HT-29 (cell line): ENCODE measurements around the gene KDM4D. TPM values are rescaled to one million over a fixed set of nuclear protein-coding genes. Genes with fewer than 3 reads are reported as not detected.
"Not testable (repeated sequence)": the region's sequence is repeated elsewhere in the genome, so short reads cannot be mapped to it uniquely, and the experiment has no call there.

Experiments
- DNase-seq: peaks from one replicate; pipeline ENCODE4 v3.0.0-alpha.2; 2015; ENCODE audit warnings: low spot score
- total RNA-seq: library from RNA; depleted of rRNA; stranded (reverse); fragments of >200 nt; shearing (Covaris generic); gene quantifications from 2 replicates; pipeline ENCODE4 v1.2.3, GENCODE V29; 2014; rRNA removed

Gene KDM4D
- total RNA-seq: 0.18 and 0.31 TPM in 2 replicates

DNA sequence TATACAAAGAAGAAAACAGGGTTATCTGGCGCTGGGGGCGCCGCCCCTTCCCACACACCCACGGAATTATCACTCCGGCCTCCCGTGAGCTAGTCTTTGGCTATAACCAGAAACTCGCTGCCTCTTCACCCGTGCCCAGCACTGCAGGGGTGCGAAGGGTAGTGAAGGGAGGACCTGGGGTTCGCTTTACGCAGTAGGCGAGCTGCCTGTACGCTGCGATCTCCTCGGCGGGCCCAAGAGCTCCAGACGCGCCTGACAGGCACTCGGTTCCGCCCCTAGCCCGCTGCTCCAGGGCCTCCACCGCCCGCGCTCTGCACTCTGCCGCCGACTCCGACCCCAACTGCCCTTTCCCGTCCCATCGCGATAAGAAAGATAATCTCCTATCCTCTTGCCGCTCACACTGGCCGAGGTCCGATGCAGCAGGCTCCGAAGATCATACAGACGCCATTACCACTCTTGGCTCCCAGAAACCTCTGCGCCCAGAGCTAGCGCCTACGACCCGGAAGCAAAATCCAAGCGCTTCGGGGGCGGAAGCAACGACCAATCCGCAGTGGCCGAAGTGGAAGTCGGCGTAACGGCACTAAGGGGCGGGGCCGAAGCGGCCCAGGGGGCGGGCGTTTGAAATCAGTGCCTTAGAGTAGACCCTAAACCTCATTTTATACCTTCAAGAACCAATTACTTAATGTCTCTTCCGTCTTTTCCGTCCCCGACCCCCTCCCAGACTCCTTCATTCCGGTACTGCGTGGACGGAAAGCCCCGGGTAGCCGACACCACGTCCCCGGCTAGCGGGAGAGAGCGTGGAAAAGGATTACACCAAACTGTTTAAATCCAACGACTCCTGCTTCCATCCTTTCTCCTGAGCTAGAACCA is at the start of gene KDM4D, which contains the start of gene CWC15:
KDM4D (plus strand) TSS at position 611 of the 870 bp plus-strand sequence. CDS start 23,664 bp downstream, outside the sequence.
CWC15 (minus strand) TSS at position 458 of the 870 bp plus-strand sequence. CDS start 1,371 bp downstream, outside the sequence.
- DNase-seq: peak; percentile 97

DNA sequence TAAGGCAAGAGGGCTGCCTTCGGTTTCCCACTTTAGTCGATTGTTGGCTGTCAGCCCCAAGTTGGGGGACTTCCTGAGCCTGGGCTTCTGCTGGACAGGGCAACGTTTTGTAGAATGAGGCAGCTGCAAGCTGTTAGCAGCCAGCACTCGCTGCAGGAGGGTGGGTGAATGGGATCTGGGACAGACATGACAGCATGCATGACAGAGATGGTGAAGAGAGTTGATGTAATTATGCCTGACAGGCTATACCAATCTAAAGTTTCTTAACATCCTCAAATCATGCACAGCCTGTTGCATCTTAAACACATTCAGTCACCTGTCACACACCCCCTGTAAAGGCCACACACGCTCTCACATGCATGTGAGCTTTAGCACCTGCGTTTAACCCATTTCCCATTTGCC is 49.3 kb upstream of the KDM4D start:
- DNase-seq: no peak

DNA sequence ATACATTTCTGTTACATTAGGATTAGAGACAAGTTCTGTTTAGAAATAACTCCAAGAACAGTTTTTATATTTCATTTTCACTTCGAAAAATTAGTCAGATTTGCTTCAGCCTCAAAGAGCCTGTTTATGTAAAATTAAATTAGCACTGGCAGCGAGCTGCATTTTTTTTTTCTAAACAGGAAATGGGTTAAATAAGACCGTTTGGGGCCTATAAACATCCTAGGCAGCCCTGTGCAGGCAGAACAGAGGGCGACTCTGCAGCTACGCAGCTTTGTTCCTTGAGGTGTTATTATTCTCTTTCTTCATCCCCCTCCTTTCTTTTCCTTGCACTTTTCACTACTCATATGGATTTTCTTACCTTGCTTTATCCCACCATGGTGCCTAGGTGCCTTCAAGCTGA is 48.9 kb upstream of the KDM4D start:
- no peak for DNase-seq

DNA sequence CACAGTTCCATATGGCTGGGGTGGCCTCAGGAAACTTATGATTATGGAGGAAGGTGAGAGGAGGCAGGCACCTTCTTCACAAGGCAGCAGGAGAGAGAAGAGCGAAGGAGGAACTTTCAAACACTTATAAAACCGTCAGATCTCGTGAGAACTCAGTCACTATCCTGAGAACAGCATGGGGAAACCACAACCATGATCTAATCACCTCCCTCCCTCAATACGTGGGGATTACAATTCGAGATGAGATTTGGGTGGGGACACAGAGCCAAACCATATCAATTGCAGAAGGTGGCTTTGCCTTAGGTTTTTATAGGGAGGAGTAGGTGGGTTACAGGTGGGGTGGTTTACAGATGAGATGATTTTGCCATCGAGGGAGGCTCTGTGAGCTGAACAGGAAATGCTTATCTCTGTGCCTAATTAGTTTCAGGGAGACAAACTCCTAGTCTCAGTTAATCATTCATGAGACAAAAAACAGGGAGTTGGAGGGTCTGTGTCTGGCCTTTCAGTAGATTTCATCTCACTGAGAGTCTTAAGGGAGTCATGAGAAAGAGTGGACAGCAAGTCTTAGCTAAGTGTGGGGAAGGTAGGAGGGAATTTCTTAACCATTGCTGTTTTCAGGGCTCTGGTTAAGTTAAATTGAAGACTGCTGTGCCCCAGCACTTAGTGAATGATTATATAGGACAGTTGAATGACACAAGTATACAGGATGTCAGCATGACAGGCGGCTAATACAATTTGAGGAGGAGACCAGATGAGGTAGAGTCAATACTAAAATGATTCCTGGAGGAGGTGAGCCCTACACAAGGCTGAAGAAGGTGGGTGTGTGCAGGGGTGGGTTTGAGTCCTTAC is 47.9 kb upstream of the KDM4D start:
- DNase-seq: no peak

DNA sequence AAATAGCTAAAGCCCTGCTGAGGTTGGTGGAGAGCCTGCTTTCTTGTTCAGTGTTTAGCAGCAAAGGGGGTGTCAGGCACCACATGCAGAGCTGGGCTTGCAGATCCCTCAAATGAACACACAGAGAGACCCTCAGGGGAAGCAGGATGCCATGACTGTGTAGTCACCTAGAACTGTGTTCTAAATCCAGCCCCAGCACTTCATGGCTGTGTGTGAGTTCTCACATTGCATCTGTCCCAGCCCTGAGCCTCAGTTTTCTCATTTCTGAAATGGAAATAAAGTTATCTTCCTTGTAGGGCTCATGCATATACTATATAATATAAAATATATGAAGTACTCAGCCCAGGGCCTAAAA is 47.3 kb upstream of the KDM4D start:
- DNase-seq: no peak

DNA sequence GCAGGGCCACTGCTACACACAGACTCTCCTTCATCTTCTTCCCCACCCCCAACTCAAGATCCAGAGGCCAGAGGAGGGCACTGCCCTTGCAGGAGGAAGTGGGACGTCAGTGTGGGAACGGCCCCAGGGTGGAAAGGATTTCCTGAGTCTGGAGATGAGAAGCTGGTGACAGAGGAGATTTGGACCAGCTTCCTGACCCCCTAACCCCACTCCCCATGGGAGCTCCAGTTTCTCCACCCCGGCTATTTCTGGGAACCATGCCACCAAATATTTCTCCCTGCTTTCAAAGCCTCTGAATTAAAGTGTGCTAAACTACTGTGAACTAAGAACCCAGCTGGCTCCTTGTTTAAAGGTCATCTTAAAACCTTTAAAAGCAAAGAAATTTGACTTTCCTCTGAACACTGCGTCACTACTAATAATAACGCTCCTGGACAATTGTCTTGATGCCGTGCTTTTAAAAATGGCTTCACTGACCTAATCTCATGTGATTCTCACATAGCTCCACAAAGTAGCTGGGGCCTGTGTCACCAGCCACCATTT is 46.7 kb upstream of the KDM4D start:
- DNase-seq: no peak

DNA sequence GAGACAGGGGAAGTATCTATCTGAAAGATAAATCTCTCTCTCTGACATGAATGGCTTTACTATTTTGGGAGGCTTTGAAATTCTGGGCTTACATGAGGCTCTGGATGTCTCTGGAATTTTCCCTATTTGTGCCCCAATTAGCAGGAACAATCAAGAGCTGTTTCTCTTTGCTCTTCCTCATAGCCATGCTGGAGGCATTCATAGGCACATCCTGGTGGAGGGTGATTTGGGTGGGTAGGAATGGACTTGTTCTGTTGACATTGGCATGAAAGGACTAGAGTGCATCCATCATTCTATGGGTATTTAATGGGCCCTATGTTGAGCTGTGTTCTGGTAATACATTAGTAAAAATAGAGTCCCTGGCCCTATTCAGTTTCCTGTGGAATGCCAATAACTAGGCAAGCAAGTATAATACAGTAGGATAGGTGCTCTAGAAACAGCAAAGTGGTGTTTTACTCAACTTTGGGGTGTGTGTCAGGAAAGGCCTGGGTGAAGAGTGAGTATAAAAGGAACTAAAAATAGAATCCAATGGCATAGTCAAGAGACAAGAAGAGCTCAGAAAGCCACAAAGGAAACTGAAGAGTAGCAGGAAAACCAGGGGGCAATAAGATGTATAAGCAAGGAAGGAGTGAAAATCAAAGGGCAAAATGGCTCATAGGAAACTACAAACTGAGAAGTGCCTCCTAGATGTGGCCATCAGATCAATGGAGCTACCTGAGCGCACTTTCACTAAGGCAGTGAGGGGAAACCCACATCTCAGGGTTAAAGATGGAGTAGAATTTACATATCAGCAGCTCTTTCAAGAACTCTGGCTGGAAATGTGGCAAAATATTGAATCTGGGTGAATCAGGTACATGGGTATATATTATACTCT is 45.2 kb upstream of the KDM4D start:
- no peak for DNase-seq

DNA sequence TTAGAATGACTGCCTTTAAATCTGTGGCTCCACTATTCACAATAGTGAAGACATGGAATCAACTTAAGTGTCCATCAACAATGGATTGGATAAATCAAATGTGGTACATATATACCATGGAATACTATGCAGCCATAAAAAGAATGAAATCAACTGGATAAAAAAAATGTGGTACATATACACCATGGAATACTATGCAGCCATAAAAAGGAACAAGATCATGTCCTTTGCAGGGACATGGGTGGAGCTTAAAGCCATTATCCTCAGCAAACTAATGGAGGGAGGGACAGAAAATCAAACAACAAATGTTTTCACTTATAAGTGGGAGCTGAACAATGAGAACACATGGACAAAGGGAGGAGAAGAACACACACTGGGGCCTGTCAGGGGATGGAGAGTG is 41.4 kb upstream of the KDM4D start:
- not testable (repeated sequence) for DNase-seq

DNA sequence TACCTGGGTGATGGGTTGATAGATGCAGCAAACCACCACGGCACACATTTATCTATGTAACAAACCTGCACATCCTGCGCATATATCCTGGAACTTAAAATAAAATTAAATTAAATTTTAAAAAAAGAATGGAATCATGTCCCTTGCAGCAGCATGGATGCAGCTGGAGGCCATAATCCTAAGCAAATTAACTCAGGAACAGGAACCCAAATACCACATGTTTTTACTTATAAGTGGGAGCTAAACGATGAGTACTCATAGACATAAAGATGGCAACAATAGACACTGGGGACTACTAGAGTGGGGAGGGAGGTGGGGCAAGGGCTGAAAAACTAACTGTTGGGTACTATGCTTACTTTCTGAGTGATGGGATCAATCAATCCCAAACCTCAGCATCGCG is 41.0 kb upstream of the KDM4D start:
- no peak for DNase-seq

DNA sequence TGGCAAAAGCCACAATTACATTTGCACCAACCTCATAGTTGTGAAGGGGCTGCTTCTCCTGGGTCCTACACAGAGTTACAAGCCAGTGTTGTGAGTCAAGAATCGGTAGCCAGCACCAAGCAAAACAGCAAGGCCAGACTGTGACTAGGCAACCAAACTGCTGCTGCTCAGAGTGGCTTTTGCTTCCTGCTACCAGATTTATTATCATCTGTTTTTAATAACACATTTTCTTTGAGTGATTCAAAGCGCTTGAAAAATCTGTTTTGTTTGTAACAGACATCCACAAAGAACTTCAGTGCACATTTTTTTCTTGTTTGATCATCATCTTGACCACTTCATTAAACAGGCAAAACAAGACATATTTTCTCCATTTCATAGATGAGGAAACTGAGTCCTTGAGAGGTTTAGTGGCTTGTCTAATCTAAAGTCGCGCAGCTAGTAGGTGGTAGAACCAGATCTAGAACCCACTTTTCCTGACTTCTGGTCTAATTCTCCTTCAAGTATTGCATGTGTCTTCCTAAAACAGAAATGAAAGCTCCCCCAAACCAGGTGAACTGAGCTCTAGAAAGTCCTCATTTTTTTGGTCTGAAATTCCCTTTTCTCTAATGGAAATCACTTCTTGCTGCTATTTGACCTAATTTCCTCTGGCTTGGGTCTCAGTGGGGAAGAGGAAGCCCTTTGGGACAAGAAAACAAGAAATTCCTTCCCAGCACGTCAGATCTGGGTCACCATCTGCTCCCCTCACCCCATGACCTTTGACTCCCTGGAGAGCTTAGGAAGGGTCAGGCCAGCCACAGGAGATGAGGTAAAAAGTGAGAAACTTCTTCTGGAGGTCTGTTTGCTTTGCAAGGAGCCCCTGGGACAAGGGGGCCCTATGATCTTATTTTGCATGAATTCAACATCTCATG is 40.0 kb upstream of the KDM4D start:
- DNase-seq: peak; percentile 6

DNA sequence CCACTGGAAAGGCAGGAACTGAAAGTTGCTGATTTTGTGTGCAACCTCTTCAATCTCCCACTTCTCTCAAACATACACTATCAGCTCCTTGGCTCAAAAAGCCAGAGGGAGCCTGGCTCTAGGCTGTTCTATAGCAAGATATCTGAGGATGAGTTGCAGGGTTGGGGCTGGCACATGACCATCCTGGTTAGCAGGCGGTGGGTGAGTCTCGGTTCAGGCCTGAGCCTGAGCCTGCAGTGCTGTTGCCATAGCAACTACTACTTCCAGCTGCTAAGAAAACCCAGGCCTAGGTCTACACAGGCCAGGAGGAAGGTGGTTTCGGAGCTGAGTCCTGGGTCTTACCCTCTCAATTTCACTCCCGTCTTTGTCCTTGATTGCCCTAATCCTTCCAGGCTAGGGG is 39.1 kb upstream of the KDM4D start:
- DNase-seq: no peak

DNA sequence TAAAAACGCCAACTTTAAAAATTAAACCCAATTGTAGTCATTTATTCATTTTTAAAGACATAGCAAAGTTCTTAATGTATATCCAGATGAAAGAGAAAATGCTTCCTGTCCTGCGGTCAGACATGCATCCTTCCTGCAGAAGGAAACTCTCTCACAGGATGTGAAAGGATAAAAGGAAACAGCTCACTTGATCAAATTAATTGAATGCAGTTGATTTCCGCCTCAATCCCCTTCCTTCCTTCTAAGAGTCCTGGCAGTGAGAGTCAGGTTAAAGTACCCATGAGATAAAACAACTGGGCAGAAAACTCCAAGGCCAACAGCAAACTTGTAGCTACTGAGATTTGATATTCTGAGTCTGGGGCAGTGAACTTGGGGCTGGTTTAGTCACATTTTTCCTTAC is 38.7 kb upstream of the KDM4D start:
- no peak for DNase-seq

DNA sequence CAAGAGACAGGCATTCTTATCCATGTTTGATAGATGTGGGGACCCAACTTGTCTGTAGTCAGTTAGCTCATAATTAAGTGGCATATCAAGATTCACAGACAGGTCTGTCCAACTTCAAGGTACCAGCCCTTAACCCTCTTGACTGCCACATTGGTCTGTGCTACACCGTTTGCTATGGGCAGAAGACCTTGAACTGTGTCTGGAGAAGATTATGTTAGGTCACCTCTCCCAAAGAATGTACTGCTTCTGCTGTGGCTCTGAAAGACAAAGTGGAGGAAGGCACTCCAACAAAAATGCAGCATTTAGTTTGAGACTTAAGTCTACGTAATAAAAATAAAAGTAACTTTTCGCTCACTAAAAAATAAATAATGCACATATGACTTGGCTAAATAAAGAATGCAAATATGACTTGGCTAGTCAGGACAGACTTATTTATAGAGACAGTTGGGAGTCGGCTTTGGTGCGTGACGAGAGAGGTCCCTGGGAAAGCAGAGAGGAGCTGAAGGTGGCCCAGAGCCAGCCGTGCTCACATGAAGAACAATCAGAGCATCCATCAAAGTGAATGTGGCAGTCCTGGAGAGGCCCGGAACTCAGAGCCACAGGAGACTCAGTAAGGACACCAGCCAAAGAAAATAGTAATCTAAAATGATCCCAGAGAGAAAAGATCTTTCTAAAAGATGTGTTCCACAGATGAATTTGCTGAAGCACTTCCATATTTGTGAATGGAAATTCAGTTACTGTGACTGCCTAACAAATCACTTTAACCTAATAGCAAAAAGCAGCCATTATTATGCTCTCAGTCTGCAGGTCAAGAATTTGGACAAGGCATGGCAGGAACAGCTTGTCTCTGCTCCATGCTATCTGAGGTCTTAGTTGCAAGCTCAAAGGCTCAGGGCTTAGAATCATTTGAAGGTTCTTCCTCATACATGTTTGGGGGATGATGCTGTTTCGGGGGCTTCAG is 35.1 kb upstream of the KDM4D start:
- DNase-seq: no peak

DNA sequence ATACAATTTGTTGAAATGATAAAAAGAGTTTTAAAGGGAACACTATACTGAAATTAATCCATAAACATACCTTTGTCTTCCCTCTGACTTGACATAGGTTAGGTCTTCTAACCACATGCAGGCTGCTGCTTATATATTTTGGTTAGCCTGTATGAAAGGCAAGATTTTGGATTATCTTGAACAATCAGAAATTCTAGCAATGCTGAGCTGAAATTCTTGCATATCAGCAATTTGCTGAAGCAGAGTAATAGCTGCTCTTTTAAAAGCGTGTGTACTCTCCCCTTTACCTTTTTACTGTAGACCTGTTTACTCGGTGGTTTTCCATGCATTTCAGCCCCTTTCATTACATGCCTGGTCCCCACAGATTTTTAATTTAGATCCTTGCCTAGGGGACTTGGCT is 34.2 kb upstream of the KDM4D start:
- DNase-seq: no peak

DNA sequence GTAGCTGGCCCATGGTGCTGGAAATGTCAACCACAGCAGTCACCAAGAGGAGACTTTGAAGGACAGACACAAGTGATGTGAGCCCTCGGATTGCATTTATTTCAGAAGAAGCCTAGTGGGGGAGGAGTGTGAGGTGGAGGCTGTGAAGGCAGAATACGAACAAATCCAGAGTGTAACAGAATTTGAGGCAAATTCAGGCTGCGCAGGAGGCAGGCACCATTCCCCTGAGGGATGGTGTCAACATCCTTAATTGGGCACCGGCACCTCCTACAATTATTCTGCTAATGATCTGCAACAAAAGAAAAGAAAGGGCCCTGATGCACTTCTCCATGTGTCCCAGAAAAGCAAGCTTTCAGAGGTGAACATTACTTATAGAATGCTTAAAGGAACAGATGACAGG is 32.4 kb upstream of the KDM4D start:
- no peak for DNase-seq

DNA sequence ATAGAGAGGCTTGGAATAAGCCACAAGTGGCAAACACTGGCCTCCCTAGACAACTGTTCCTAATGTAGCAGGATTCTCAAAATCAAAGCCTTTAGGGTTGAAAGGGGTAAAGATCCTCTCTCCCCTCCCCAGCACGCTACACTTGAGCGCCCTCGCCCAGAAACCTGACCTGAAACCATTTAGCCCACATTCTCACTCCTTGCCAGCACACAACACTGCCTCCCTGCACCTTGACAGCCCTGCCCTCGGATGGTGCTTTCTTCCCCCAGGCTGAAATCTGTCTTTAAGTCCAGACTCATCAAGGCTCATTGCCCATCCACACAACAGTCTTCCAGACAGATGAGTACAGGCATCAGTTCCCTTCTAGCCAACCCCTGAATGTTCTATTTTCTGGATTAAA is 26.7 kb upstream of the KDM4D start:
- no peak for DNase-seq

DNA sequence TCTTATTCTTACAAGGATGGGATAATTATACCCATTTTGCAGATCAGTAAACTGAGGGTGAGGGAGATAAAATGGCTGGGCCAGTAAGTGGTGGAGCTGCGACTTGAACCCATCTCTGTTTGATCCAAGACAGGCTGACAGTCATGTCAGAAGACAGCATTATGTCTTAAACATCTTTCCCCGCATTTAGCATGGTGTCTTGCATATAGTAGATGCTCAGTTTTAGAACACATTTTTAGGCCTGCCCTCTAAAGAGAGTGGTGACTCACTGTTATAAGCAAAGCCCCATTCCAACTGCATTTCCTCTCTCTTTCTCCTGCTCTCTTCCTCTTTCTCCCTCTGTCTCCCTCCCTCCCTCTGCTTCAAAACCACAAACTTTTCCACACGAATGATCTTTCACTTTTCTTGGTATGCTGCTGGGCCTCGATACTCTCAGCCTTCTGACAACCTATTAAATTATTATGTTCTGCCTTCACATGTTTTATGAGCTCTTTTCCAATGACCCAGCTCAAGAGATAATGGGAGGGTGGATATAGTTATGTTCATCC is 25.4 kb upstream of the KDM4D start:
- no peak for DNase-seq

DNA sequence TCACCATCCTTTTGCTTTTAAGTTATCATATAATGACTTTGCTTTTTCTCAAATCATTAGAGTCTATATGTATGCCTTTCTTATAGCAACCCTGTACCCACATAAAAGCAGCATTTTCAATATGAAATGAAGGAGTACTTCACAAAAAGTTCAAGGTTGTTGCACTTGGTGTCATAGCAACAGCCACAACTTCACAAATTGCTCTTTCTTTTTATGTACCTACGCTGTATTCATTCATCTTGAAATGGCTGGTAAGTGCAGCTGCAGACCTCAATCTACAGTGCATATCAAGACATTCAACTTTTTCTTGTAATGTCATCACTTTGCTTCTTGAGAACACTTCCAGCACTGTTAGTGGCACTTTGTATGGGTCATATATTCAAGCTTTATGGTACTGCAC is 18.8 kb upstream of the KDM4D start:
- DNase-seq: no peak

DNA sequence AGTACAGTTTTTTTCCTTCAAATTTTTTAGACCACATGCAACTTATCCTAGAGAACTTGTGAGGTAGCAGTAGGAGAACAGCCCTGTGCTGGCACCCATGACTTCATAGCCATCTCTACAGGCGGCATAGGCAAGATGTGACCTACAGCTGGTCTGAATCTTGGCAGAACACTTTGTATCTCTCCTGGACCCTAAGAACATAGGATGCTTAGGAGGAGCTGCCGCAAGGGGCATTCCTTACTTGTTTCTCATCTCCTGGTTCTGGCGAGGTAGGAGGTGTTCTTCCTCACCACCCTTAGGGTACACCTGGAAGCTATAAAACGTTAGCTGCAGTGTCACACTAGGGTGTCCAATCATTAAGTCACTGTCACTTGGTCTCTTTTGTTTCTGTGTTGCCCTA is 16.5 kb upstream of the KDM4D start:
- DNase-seq: no peak
